ENCODE results near the gene RPUSD3. TPM values are rescaled to one million over a fixed set of nuclear protein-coding genes. Genes with fewer than 3 reads are reported as not detected.

Gene RPUSD3
- total and polyA plus RNA-seq, 7 donors = 39.7 to 64.2 (median 49.4) TPM

- no peaks in the 10 kb centered on the region for H3K4me1 ChIP-seq
- no peaks in the 10 kb centered on the region for H3K36me3 ChIP-seq (ENCODE audit: insufficient read depth in 1 of 2, low read depth in 1 of 2)
- intact Hi-C loops (cut with DNase I) = loop anchor here in 1 of 2 donors (10.0 kb wide), 1 partner anchor 52 kb away; the partner anchor contains the start of gene IL17RC
- ATAC-seq (peak; percentile 79 to 92 (median 87)), DNase-seq (peak; percentile 70 to 84)
- no peaks in the 10 kb centered on the region for H3K9me3 ChIP-seq
- TF ChIP-seq, protein P1, sequence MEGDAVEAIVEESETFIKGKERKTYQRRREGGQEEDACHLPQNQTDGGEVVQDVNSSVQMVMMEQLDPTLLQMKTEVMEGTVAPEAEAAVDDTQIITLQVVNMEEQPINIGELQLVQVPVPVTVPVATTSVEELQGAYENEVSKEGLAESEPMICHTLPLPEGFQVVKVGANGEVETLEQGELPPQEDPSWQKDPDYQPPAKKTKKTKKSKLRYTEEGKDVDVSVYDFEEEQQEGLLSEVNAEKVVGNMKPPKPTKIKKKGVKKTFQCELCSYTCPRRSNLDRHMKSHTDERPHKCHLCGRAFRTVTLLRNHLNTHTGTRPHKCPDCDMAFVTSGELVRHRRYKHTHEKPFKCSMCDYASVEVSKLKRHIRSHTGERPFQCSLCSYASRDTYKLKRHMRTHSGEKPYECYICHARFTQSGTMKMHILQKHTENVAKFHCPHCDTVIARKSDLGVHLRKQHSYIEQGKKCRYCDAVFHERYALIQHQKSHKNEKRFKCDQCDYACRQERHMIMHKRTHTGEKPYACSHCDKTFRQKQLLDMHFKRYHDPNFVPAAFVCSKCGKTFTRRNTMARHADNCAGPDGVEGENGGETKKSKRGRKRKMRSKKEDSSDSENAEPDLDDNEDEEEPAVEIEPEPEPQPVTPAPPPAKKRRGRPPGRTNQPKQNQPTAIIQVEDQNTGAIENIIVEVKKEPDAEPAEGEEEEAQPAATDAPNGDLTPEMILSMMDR (IDR thresholded peaks at IDR 0.05) = peak; percentile 44
- WGBS, 3 donors = 12 to 20% (median 17%) methylated on average over 31 to 45 of the region's 45 CpGs
- H3K4me3 ChIP-seq = peak overlapping the region; percentile 65
- no peak overlapping the region for H3K27ac ChIP-seq
- H3K27me3 ChIP-seq (ENCODE audit: insufficient read depth in 3 of 3, low read length in 2 of 3) = no peaks in the 10 kb centered on the region
Observed at GRCh38 chr3:9862391-9863057, 18.7 kb upstream of the RPUSD3 start.

DNA sequence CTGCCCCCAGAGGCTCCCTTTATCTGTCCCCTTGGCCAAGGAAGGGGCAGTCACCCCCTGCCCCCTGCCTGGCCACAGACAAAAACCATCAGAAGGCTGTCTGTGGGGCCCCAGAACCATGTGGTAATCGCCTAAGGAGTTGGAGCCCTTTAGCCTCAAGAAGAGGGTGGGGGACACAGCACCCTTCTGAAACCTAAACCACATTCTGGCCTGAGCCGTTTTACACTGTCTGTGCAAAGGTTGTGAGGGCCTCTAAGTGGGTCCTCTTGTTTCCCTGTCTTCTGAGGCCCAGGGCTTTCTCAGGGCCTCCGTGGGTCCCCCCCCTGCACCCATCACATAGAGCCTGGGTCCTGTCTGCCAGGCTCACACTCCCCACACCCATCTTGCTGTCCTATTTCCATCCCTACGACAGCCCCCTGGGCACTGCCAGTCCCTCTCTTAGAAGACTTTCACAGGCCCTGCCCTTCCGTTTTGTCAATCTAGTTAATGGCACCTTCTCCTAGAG lies 17.9 kb upstream of the RPUSD3 start:
- no peak for DNase-seq
- no peaks in the 10 kb centered on the region for H3K9me3 ChIP-seq
- H3K4me3 ChIP-seq = no peak overlapping the region
- ATAC-seq = no peak
- no peaks in the 10 kb centered on the region for H3K27me3 ChIP-seq (ENCODE audit: insufficient read depth in 3 of 3, low read length in 2 of 3)
- H3K27ac ChIP-seq = no peak overlapping the region
- intact Hi-C loops (cut with DNase I) = loop anchor here in 1 of 2 donors (10.0 kb wide), 1 partner anchor 53 kb away; the partner anchor contains the start of gene IL17RC
- H3K36me3 ChIP-seq (ENCODE audit: insufficient read depth in 1 of 2, low read depth in 1 of 2) = no peaks in the 10 kb centered on the region
- TF ChIP-seq, protein P1 (IDR thresholded peaks at IDR 0.05) = no peak
- WGBS, 3 donors = 89 to 90% (median 89%) methylated on average over 5 of the region's 5 CpGs
- no peaks in the 10 kb centered on the region for H3K4me1 ChIP-seq

- Histone ChIP-seq H3K9me3 (no peaks in the 10 kb centered on the region), H3K4me3 (no peak overlapping the region), H3K36me3 (ENCODE audit: insufficient read depth in 1 of 2, low read depth in 1 of 2) (no peaks in the 10 kb centered on the region), H3K27me3 (ENCODE audit: insufficient read depth in 3 of 3, low read length in 2 of 3) (no peaks in the 10 kb centered on the region), H3K27ac (no peak overlapping the region), H3K4me1 (no peaks in the 10 kb centered on the region)
- 90 to 94% (median 93%) methylated on average over 4 of the region's 4 CpGs for WGBS, 3 donors
- ATAC-seq (no peak), DNase-seq (no peak)
- TF ChIP-seq, protein P1 (IDR thresholded peaks at IDR 0.05) = no peak
- intact Hi-C loops (cut with DNase I) = loop anchor here in 1 of 2 donors (10.0 kb wide), 1 partner anchor 54 kb away; the partner anchor contains the start of gene IL17RC
Observed at GRCh38 chr3:9861201-9861600, 17.4 kb upstream of the RPUSD3 start.

DNA sequence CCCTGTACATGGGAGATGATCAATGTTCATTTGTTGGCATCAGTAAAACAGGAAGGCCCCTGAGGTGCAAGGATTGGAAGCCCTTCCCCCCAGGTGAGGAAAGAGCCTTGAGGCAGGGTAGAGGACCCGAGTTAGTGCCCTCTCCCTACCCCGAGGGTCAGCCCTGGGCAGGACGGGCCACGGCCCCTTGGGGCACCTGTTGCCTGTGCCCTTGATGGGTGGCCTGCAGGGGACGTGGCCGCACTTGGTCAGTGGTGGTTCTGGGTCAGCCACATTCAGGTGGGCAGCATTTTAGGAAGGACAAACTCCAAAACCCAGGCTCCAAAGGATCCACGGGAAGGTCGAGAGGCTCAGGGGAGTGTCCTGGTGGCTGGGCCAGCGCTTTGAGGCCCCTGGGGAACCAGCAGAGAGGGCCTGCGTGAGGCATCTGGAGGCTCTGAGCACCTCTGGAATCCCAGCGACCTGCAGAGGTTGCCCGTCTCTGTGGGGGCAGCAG lies 15.8 kb upstream of the RPUSD3 start:
- no peak overlapping the region for H3K27ac ChIP-seq
- intact Hi-C loops (cut with DNase I) = loop anchor here in 1 of 2 donors (10.0 kb wide), 1 partner anchor 55 kb away; the partner anchor contains the start of gene IL17RC
- no peak for DNase-seq
- H3K36me3 ChIP-seq (ENCODE audit: insufficient read depth in 1 of 2, low read depth in 1 of 2) = no peaks in the 10 kb centered on the region
- H3K27me3 ChIP-seq (ENCODE audit: insufficient read depth in 3 of 3, low read length in 2 of 3) = no peaks in the 10 kb centered on the region
- 83 to 90% (median 87%) methylated on average over 12 of the region's 12 CpGs for WGBS, 3 donors
- no peak overlapping the region for H3K4me3 ChIP-seq
- no peaks in the 10 kb centered on the region for H3K9me3 ChIP-seq
- no peak for ATAC-seq
- TF ChIP-seq, protein P1 (IDR thresholded peaks at IDR 0.05) = no peak
- H3K4me1 ChIP-seq = no peaks in the 10 kb centered on the region
